ENCODE measurements around the gene SSH2. TPM values are rescaled to one million over a fixed set of nuclear protein-coding genes. Genes with fewer than 3 reads are reported as not detected.

SSH2 gene
- total RNA-seq, 1 experiment from 2014 or later = 14.6 TPM

DNA sequence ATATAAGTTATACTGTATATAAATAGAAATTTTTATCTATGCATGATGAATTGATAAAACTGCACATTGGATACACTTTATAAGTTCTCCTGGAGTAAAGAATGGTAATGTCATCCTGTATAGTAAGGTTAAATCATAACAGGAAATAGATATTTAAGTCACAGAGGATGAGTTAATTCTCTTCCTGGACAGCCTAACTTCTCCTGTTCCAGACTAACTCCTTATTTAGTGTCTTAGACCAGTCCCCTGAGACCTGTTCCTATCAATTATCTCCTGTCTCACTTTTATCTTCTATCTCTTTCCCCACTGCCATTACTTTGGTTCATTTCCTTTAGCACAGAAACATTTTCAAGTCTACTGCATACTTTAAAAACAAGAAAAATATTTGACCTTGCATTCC, 46.5 kb downstream of the SSH2 start:
- Histone ChIP-seq H4K20me1 (ENCODE audit: control insufficient read depth, insufficient read depth, insufficient read length) (no peaks in the 10 kb centered on the region), H2BK5ac (ENCODE audit: insufficient read length, low read length) (no peak overlapping the region), H3K56ac (ENCODE audit: insufficient read length, low read depth, low read length) (no peak overlapping the region), H3T11ph (ENCODE audit: low read length) (no peak overlapping the region), H4K91ac (ENCODE audit: insufficient read length, low read depth, low read length) (no peak overlapping the region), H3K4me1 (ENCODE audit: insufficient read depth, low read length) (no peaks in the 10 kb centered on the region), H2BK20ac (ENCODE audit: low read depth, low read length, poor library complexity, severe bottlenecking) (no peak overlapping the region), H3K18ac (ENCODE audit: insufficient read length, low read depth, low read length) (no peak overlapping the region), H3K4ac (ENCODE audit: low read depth, low read length) (no peak overlapping the region), H3K27ac (ENCODE audit: insufficient read length, low read depth, low read length) (no peak overlapping the region), H2AK5ac (ENCODE audit: insufficient read length, low read length) (no peak overlapping the region), H3K27me3 (ENCODE audit: insufficient read depth, low read length) (no peaks in the 10 kb centered on the region), H4K8ac (replicated peaks; ENCODE audit: insufficient read length, low read depth, low read length) (no peak overlapping the region), H3K79me1 (ENCODE audit: insufficient read depth, low read depth, low read length, poor library complexity, severe bottlenecking) (no peaks in the 10 kb centered on the region), H2AFZ (ENCODE audit: low read length) (no peak overlapping the region), H4K5ac (ENCODE audit: insufficient read length, low read depth, low read length) (no peak overlapping the region), H2BK120ac (ENCODE audit: low read depth, low read length, poor library complexity, severe bottlenecking) (no peak overlapping the region), H2BK12ac (ENCODE audit: insufficient read length, low read depth, low read length) (no peak overlapping the region), H3K9ac (ENCODE audit: extremely low read depth, insufficient read length, low read length) (no peak overlapping the region), H2BK15ac (ENCODE audit: low read depth, low read length) (no peak overlapping the region), H3K9me3 (ENCODE audit: control insufficient read depth, low read depth, low read length) (no peaks in the 10 kb centered on the region), H3K23ac (ENCODE audit: insufficient read length, low read depth, low read length) (no peak overlapping the region), H3K79me2 (ENCODE audit: insufficient read depth, low read length) (no peaks in the 10 kb centered on the region; the same call in 1 of the 2 replicates), H3K14ac (ENCODE audit: insufficient read depth, low read length) (no peak overlapping the region), H3K4me2 (ENCODE audit: insufficient read depth, insufficient read length, low read length) (no peak overlapping the region), H3K23me2 (ENCODE audit: insufficient read length, low read depth, low read length, poor library complexity, severe bottlenecking) (no peaks in the 10 kb centered on the region)
- TF ChIP-seq, protein P1, sequence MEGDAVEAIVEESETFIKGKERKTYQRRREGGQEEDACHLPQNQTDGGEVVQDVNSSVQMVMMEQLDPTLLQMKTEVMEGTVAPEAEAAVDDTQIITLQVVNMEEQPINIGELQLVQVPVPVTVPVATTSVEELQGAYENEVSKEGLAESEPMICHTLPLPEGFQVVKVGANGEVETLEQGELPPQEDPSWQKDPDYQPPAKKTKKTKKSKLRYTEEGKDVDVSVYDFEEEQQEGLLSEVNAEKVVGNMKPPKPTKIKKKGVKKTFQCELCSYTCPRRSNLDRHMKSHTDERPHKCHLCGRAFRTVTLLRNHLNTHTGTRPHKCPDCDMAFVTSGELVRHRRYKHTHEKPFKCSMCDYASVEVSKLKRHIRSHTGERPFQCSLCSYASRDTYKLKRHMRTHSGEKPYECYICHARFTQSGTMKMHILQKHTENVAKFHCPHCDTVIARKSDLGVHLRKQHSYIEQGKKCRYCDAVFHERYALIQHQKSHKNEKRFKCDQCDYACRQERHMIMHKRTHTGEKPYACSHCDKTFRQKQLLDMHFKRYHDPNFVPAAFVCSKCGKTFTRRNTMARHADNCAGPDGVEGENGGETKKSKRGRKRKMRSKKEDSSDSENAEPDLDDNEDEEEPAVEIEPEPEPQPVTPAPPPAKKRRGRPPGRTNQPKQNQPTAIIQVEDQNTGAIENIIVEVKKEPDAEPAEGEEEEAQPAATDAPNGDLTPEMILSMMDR (conservative IDR thresholded peaks at IDR 0.05) = no peak
- Mint-ChIP-seq H3K9me3 (no peaks in the 10 kb centered on the region), H3K27me3 (ENCODE audit: low read depth) (no peaks in the 10 kb centered on the region), H3K27ac (no peak overlapping the region), H3K36me3 (ENCODE audit: insufficient read depth in 1 of 3, low read depth in 3 of 3) (no peaks in the 10 kb centered on the region), H3K4me3 (no peak overlapping the region), H3K4me1 (peaks cover 4 to 5% of the 10 kb centered on the region in 2 experiments)
- DNase-seq = no peak

Measured in H9 (cell line).